SK-N-MC (cell line): ENCODE measurements around the gene HSF2BP.

ENCODE experiments used
- EZH2 ChIP-seq: fragments of 200-600 bp; sonication (generic); IDR thresholded peaks from one replicate; pipeline ENCODE4 v1.6.1; 2017; ENCODE audit warnings: antibody characterized with exemption
- POLR2AphosphoS5 ChIP-seq: IDR thresholded peaks from 2 replicates; pipeline ENCODE4 v1.6.1; 2012; ENCODE audit warnings: mild to moderate bottlenecking, low read depth, low read length, borderline replicate concordance

DNA sequence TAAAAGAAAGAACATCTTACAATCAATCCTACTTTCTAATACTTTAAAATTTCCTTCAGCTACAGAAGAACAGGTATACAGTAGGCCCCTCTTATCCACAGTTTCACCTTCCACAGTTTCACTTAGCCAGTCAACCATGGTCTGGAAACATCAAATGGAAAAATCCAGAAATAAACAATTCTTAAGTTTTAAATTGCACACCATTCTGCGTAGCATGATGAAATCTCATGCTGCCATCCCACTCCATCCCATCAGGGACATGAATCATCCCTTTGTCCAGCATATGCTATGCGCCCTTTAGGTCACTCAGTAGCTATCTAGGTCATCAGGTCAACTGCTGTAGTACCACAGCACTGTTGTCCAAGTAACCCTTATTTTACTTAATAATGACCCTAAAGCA lies 67.7 kb downstream of the HSF2BP start:
- TF ChIP-seq EZH2, result no peak
- no peak for TF ChIP-seq POLR2AphosphoS5
